Measurements from ENCODE around the gene YBX2. TPM values are rescaled to one million over a fixed set of nuclear protein-coding genes. Genes with fewer than 3 reads are reported as not detected.

Gene YBX2
- total RNA-seq, 1 experiment from 2014 or later: 24.0 TPM

- H3K9ac ChIP-seq (ENCODE audit: extremely low read depth, insufficient read length, low read length): no peak overlapping the region
- no peak for TF ChIP-seq CTCF (conservative IDR thresholded peaks at IDR 0.05)
- no peak overlapping the region for H4K8ac ChIP-seq (replicated peaks; ENCODE audit: insufficient read length, low read depth, low read length)
Observed at GRCh38 chr17:7332111-7332510, 37.7 kb upstream of the YBX2 start.

More at GRCh38 chr17:7332111-7332510, 37.7 kb upstream of the YBX2 start:
- Mint-ChIP-seq H3K4me3 (peak overlapping the region in 1 of 2 experiments; percentile 29; a peak in 1 of 5 replicates), H3K36me3 (ENCODE audit: insufficient read depth in 1 of 3, low read depth in 3 of 3) (peaks cover 0 to under 1% (median 0%) of the 10 kb centered on the region in 3 experiments; a peak in 2 of 7 replicates), H3K27me3 (ENCODE audit: low read depth) (no peaks in the 10 kb centered on the region; the same call in 1 of the 2 replicates), H3K9me3 (no peaks in the 10 kb centered on the region), H3K4me1 (peaks cover 30 to 41% of the 10 kb centered on the region in 2 experiments), H3K27ac (peak overlapping the region in 1 of 3 experiments; percentile 38; a peak in 1 of 7 replicates)
- no peak overlapping the region for H2AK5ac ChIP-seq (ENCODE audit: insufficient read length, low read length)
- H3K79me2 ChIP-seq (ENCODE audit: insufficient read depth, low read length): peaks cover 2% of the 10 kb centered on the region; the same call in 1 of the 2 replicates
- H3K23ac ChIP-seq (ENCODE audit: insufficient read length, low read depth, low read length): no peak overlapping the region
- H2BK5ac ChIP-seq (ENCODE audit: insufficient read length, low read length): no peak overlapping the region
- H3K9me3 ChIP-seq (ENCODE audit: control insufficient read depth, low read depth, low read length): no peaks in the 10 kb centered on the region
- no peak overlapping the region for H3T11ph ChIP-seq (ENCODE audit: low read length)
- no peak overlapping the region for H2BK12ac ChIP-seq (ENCODE audit: insufficient read length, low read depth, low read length)
- no peak for DNase-seq
- no peaks in the 10 kb centered on the region for H3K4me1 ChIP-seq (ENCODE audit: insufficient read depth, low read length)
- H4K91ac ChIP-seq (ENCODE audit: insufficient read length, low read depth, low read length): no peak overlapping the region
- H3K79me1 ChIP-seq (ENCODE audit: insufficient read depth, low read depth, low read length, poor library complexity, severe bottlenecking): no peaks in the 10 kb centered on the region
- no peak overlapping the region for H3K56ac ChIP-seq (ENCODE audit: insufficient read length, low read depth, low read length)
- H3K4ac ChIP-seq (ENCODE audit: low read depth, low read length): no peak overlapping the region
- H4K5ac ChIP-seq (ENCODE audit: insufficient read length, low read depth, low read length): no peak overlapping the region
- H4K20me1 ChIP-seq (ENCODE audit: control insufficient read depth, insufficient read depth, insufficient read length): no peaks in the 10 kb centered on the region
- H2BK20ac ChIP-seq (ENCODE audit: low read depth, low read length, poor library complexity, severe bottlenecking): no peak overlapping the region
- H3K14ac ChIP-seq (ENCODE audit: insufficient read depth, low read length): no peak overlapping the region
- no peak overlapping the region for H3K18ac ChIP-seq (ENCODE audit: insufficient read length, low read depth, low read length)
- WGBS (ENCODE audit: extremely low coverage, insufficient read length, low lambda C conversion rate): no CpG with 5 or more reads among the region's 7 CpGs
- peaks cover 14% of the 10 kb centered on the region for H3K23me2 ChIP-seq (ENCODE audit: insufficient read length, low read depth, low read length, poor library complexity, severe bottlenecking)
- no peak overlapping the region for H3K4me2 ChIP-seq (ENCODE audit: insufficient read depth, insufficient read length, low read length)
- H2BK120ac ChIP-seq (ENCODE audit: low read depth, low read length, poor library complexity, severe bottlenecking): no peak overlapping the region
- H3K27me3 ChIP-seq (ENCODE audit: insufficient read depth, low read length): no peaks in the 10 kb centered on the region
- no peak overlapping the region for H2BK15ac ChIP-seq (ENCODE audit: low read depth, low read length)
- H2AFZ ChIP-seq (ENCODE audit: low read length): no peak overlapping the region
- no peak overlapping the region for H3K27ac ChIP-seq (ENCODE audit: insufficient read length, low read depth, low read length)

Measured in H9 (cell line).